NCI-H2196 treated with DMSO at 0.1 percent for 48 hours (cell line): ENCODE data around the gene PLSCR3.

ENCODE experiments used
- DNase-seq: peaks from one replicate; lab custom pipeline; 2025; ENCODE audit not compliant: unreplicated experiment; lab: John Stamatoyannopoulos, UW

Gene PLSCR3

GRCh38 chr17:7407082-7407481 lies 12.8 kb upstream of the PLSCR3 start:
- no peak for DNase-seq

- DNase-seq: no peak
Measured at GRCh38 chr17:7406235-7406825, 12.0 kb upstream of the PLSCR3 start.

GRCh38 chr17:7405350-7406234 lies 11.3 kb upstream of the PLSCR3 start:
- no peak for DNase-seq

GRCh38 chr17:7404737-7405349 lies 10.5 kb upstream of the PLSCR3 start:
- DNase-seq: no peak

GRCh38 chr17:7403977-7404736 lies 9.8 kb upstream of the PLSCR3 start, which contains the start of gene TMEM256:
TMEM256 (minus strand) TSS chr17:7404097; CDS start chr17:7404084, 13 bp downstream.
- DNase-seq: peak; percentile 94

- DNase-seq: peak; percentile 36
Measured at GRCh38 chr17:7403727-7403976, 9.3 kb upstream of the PLSCR3 start.

GRCh38 chr17:7403043-7403726 lies 8.9 kb upstream of the PLSCR3 start:
- DNase-seq: no peak

- no peak for DNase-seq
Measured at GRCh38 chr17:7398612-7399011, 4.3 kb upstream of the PLSCR3 start.

GRCh38 chr17:7396147-7396546 lies 1.8 kb upstream of the PLSCR3 start:
- DNase-seq: no peak

GRCh38 chr17:7393613-7394451 lies 493 bp downstream of the PLSCR3 start:
- no peak for DNase-seq

GRCh38 chr17:7392696-7393612 lies 1.4 kb downstream of the PLSCR3 start:
- DNase-seq: no peak

GRCh38 chr17:7391307-7391706 lies 3.0 kb downstream of the PLSCR3 start:
- DNase-seq: no peak

- DNase-seq: no peak
Measured at GRCh38 chr17:7389924-7390910, 4.1 kb downstream of the PLSCR3 start.

- no peak for DNase-seq
Measured at GRCh38 chr17:7388856-7389255, 5.5 kb downstream of the PLSCR3 start.

- no peak for DNase-seq
Measured at GRCh38 chr17:7384489-7385081, 9.7 kb downstream of the PLSCR3 start.

GRCh38 chr17:7383742-7384488 lies 10.4 kb downstream of the PLSCR3 start:
- peak; percentile 5 for DNase-seq

GRCh38 chr17:7383371-7383741 lies 11.0 kb downstream of the PLSCR3 start:
- DNase-seq: no peak
